HG02840 (cell line): ENCODE measurements around the gene ZFHX3.

Experiments used
- ATAC-seq: cut with Tn5 transposase; IDR thresholded peaks from one replicate; pipeline ENCODE4 v1.9.1; 2021; ENCODE audit warnings: mild to moderate bottlenecking, moderate library complexity, moderate number of reproducible peaks; ENCODE audit not compliant: unreplicated experiment, low FRiP score

ZFHX3 gene

GRCh38 chr16:72736074-72736473 is 311.9 kb downstream of the ZFHX3 start:
- ATAC-seq: no peak
